K562 (cell line): ENCODE results near the gene SUCO. TPM values are rescaled to one million over a fixed set of nuclear protein-coding genes. Genes with fewer than 3 reads are reported as not detected.

Experiments used
- ATAC-seq: fragments of 200-7000 bp; cut with Tn5 transposase; 3 replicates; pipeline ENCODE4 v1.9.1; 2020; ENCODE audit warnings: moderate library complexity
- BruUV-seq: library from RNA; stranded (reverse); fragments of 400-500 nt; replicated peaks from 2 replicates; lab custom pipeline; 2021; lab: Mats Ljungman, UMichigan
- CTCF ChIA-PET: fragments of 300-600 bp; formaldehyde crosslinking; extraction: SDS; loops from one replicate; lab custom pipeline; 2021; ENCODE audit warnings: low intra/inter-chr PET ratio; lab: Yijun Ruan, JAX
- POLR2A ChIA-PET: fragments of 300-600, 350-650 bp; sonication (Branson Sonifier 250); formaldehyde crosslinking; extraction: SDS; loops from one replicate; lab custom pipeline; 2021; ENCODE audit warnings: antibody characterized with exemption, inconsistent platforms; lab: Yijun Ruan, JAX
- DNase-seq, 4 experiments: peaks; one replicate each; pipeline versions ENCODE4 v3.0.0 to v3.0.0-alpha.2; 2011 to 2018; ENCODE audit warnings: low spot score in 3 of 4, mixed read lengths in 3 of 4; ENCODE audit errors: extremely low read depth in 1 of 4
- FAIRE-seq: peaks from 2 replicates; lab custom pipeline; 2011; peaks lifted over from hg19 to GRCh38; lab: Jason Lieb, UNC
- H2AFZ ChIP-seq: 2 replicates; pipeline ENCODE4 v1.6.0; 2011; ENCODE audit warnings: low read depth, low read length, control low read depth, inconsistent platforms
- H3K27ac ChIP-seq: fragments of 200-600 bp; 3 replicates; pipeline ENCODE4 v1.8.0; 2011; ENCODE audit warnings: low read depth, mild to moderate bottlenecking, control low read depth, inconsistent platforms, low read length, moderate library complexity, mixed read lengths; ENCODE audit errors: extremely low read depth
- H3K27me3 ChIP-seq, 2 experiments: fragments of 300-600 bp in 1 of 2; 2 replicates in 1 of 2; 3 replicates in 1 of 2; pipeline versions ENCODE4 v1.6.0 to v1.8.0; 2011; ENCODE audit warnings: inconsistent platforms in 2 of 2, low read length in 2 of 2, mild to moderate bottlenecking in 1 of 2, mixed read lengths in 1 of 2, moderate library complexity in 1 of 2; ENCODE audit not compliant: control insufficient read depth in 2 of 2, insufficient read depth in 2 of 2
- H3K36me3 ChIP-seq: fragments of 300-600 bp; 3 replicates; pipeline ENCODE4 v1.8.0; 2011; ENCODE audit warnings: mild to moderate bottlenecking, low read length, inconsistent platforms; ENCODE audit not compliant: control insufficient read depth, insufficient read depth
- H3K4me1 ChIP-seq, 2 experiments: fragments of 200-600 bp in 1 of 2; replicated peaks in 1 of 2; 2 replicates in 1 of 2; 3 replicates in 1 of 2; pipeline versions ENCODE4 v1.5.1 to v1.8.0; 2011; ENCODE audit warnings: inconsistent platforms in 2 of 2, low read length in 2 of 2, mild to moderate bottlenecking in 1 of 2, mixed read lengths in 1 of 2, moderate library complexity in 1 of 2; ENCODE audit not compliant: control insufficient read depth in 2 of 2, insufficient read depth in 2 of 2
- H3K4me2 ChIP-seq: 2 replicates; pipeline ENCODE4 v1.6.1; 2011; ENCODE audit warnings: low read length, control low read depth, inconsistent platforms, mixed read lengths; ENCODE audit not compliant: insufficient read depth
- H3K4me3 ChIP-seq: fragments of 200-600 bp; sonication (generic), shearing (Covaris generic); 2 replicates; pipeline ENCODE4 v1.5.1; 2016; ENCODE audit warnings: control low read depth, inconsistent platforms
- H3K79me2 ChIP-seq: fragments of 200-600 bp; 3 replicates; pipeline ENCODE4 v1.8.0; 2011; ENCODE audit warnings: low read length, inconsistent platforms; ENCODE audit not compliant: control insufficient read depth, insufficient read depth
- H3K9ac ChIP-seq, 2 experiments: 2 replicates each; pipeline versions ENCODE4 v1.6.0 to v1.6.1; 2011; ENCODE audit warnings: low read depth in 2 of 2, low read length in 2 of 2, control low read depth in 1 of 2, inconsistent platforms in 1 of 2, mild to moderate bottlenecking in 1 of 2, mixed read lengths in 1 of 2; ENCODE audit not compliant: insufficient read depth in 1 of 2
- H3K9me1 ChIP-seq: one replicate; pipeline ENCODE4 v1.6.0; 2011; ENCODE audit warnings: inconsistent platforms, mild to moderate bottlenecking, low read length, moderate library complexity; ENCODE audit not compliant: control insufficient read depth, insufficient read depth
- H3K9me3 ChIP-seq: replicated peaks from 2 replicates; pipeline ENCODE4 v1.5.1; 2011; ENCODE audit warnings: low read depth, low read length, inconsistent platforms; ENCODE audit not compliant: control insufficient read depth, insufficient read depth
- H4K20me1 ChIP-seq: replicated peaks from 2 replicates; pipeline ENCODE4 v1.6.1; 2011; ENCODE audit warnings: low read length, inconsistent platforms, mixed read lengths; ENCODE audit not compliant: control insufficient read depth, insufficient read depth
- ARNT ChIP-seq, 2 experiments: fragments of 450-650 bp; IDR thresholded peaks; 2 replicates each; pipeline ENCODE4 v1.6.1; 2016; ENCODE audit warnings: mild to moderate bottlenecking in 1 of 2
- CBFA2T3 ChIP-seq: fragments of 450-650 bp; IDR thresholded peaks from 2 replicates; pipeline ENCODE4 v1.6.1; 2017
- CREB5 ChIP-seq: fragments of 250-450 bp; sonication (Bioruptor Pico); IDR thresholded peaks from 2 replicates; pipeline ENCODE4 v1.5.0; 2020; ENCODE audit warnings: mild to moderate bottlenecking
- DMBX1 ChIP-seq: fragments of 250-450 bp; sonication (Bioruptor Pico); IDR thresholded peaks from 2 replicates; pipeline ENCODE4 v1.8.0; 2022; ENCODE audit warnings: inconsistent platforms, mild to moderate bottlenecking, moderate library complexity, borderline replicate concordance
- ETV1 ChIP-seq: fragments of 450-650 bp; conservative IDR thresholded peaks from 2 replicates; pipeline ENCODE4 v1.6.1; 2016; ENCODE audit warnings: missing genetic modification characterization, control low read depth, low read depth, missing compliant biosample characterization
- ETV6 ChIP-seq, 3 experiments: fragments of 150-350 bp in 1 of 3; sonication (generic) in 1 of 3; formaldehyde crosslinking in 1 of 3; IDR thresholded peaks; 2 replicates each; pipeline versions ENCODE4 v1.6.1 to v1.8.0; 2014 to 2022; ENCODE audit warnings: borderline replicate concordance in 2 of 3, low read depth in 2 of 3, antibody characterized with exemption in 1 of 3, low read length in 1 of 3, mild to moderate bottlenecking in 1 of 3, missing genetic modification reagents in 1 of 3
- HDAC6 ChIP-seq: IDR thresholded peaks from 2 replicates; pipeline ENCODE4 v1.6.1; 2012; ENCODE audit warnings: low read depth, mild to moderate bottlenecking, control low read depth, inconsistent platforms, low read length, moderate library complexity
- KLF13 ChIP-seq: fragments of 450-650 bp; IDR thresholded peaks from 2 replicates; pipeline ENCODE4 v1.6.1; 2016; ENCODE audit warnings: missing genetic modification characterization, low read depth, mild to moderate bottlenecking, missing compliant biosample characterization, moderate library complexity, borderline replicate concordance
- NFE2 ChIP-seq: IDR thresholded peaks from 2 replicates; pipeline ENCODE4 v1.6.1; 2014; ENCODE audit warnings: antibody characterized with exemption, low read depth
- NR1H2 ChIP-seq: sonication (generic); formaldehyde crosslinking; IDR thresholded peaks from 2 replicates; pipeline ENCODE4 v1.4.0; 2020; ENCODE audit warnings: mild to moderate bottlenecking, missing genetic modification reagents
- ZBTB1 ChIP-seq: sonication (generic); formaldehyde crosslinking; IDR thresholded peaks from 2 replicates; pipeline ENCODE4 v1.8.1; 2023; ENCODE audit warnings: missing genetic modification reagents, low read depth, mild to moderate bottlenecking, borderline replicate concordance
- WGBS: fragments of 100-300 bp; shearing (Covaris generic); methylation state at CpG from one replicate; pipeline ENCODE4 v1.1.6; 2016; ENCODE audit warnings: low coverage, mixed read lengths; ENCODE audit not compliant: insufficient coverage; ENCODE audit errors: missing lambda C conversion rate; 5-methylcytosine and 5-hydroxymethylcytosine counted together
- in situ Hi-C: fragments of 300-500 bp; cut with MboI; formaldehyde crosslinking; loops from 4 replicates; pipeline ENCODE4 v1.15.0; 2018; ENCODE audit warnings: inconsistent platforms, mixed read lengths
- intact Hi-C: fragments of 100-400 bp; cut with micrococcal nuclease; formaldehyde crosslinking; loops from 2 replicates; pipeline ENCODE4 v1.14.2; 2022
- polyA plus RNA-seq, 8 experiments: library from polyadenylated mRNA; depleted of rRNA in 4 of 8; stranded (reverse) in 5 of 8; unstranded in 3 of 8; fragments of >200 nt; fragmentation: Nextera tagmentation in 2 of 8; fragmentation: Illumina TruSeq in 1 of 8; extraction: Ambion mirVana in 2 of 8; extraction: Trizol in 1 of 8; gene quantifications; 2 replicates each; pipeline versions ENCODE4 v1.2.1 to v1.2.3, GENCODE V29; 2011 to 2014; ENCODE audit warnings: inconsistent platforms in 1 of 8, missing spikeins in 1 of 8
- total RNA-seq, 7 experiments: library from RNA; depleted of rRNA in 6 of 7; stranded (reverse); fragments of >200 nt in 6 of 7; fragmentation: Illumina TruSeq in 2 of 7; extraction: Trizol in 2 of 7; gene quantifications; 2 replicates each; pipeline versions ENCODE4 v1.2.1 to v1.2.3, GENCODE V29; 2011 to 2021; ENCODE audit warnings: low replicate concordance in 1 of 7
- TF ChIP-seq, protein P1 (sequence below): fragments of 450-650 bp; conservative IDR thresholded peaks from 2 replicates; pipeline ENCODE4 v1.6.1; 2016; ENCODE audit warnings: missing genetic modification characterization, low read depth, mild to moderate bottlenecking, missing compliant biosample characterization, moderate library complexity

Gene SUCO
- total and polyA plus RNA-seq, 9 of the 15 experiments (the other 6 are each of a cell fraction or from before 2014, with no cell fraction given) = 2.5 to 20.6 (median 14.3) TPM

GRCh38 chr1:172646653-172647052 is 113.7 kb downstream of the SUCO start:
- Histone ChIP-seq H3K79me2 (no peaks in the 10 kb centered on the region), H4K20me1 (no peaks in the 10 kb centered on the region), H3K4me1 (peaks cover 0 to 14% of the 10 kb centered on the region in 2 experiments; a peak in 3 of 5 replicates), H3K4me3 (no peak overlapping the region), H3K27me3 (no peaks in the 10 kb centered on the region), H3K27ac (no peak overlapping the region), H3K4me2 (no peak overlapping the region), H3K9ac (no peak overlapping the region), H3K9me1 (no peaks in the 10 kb centered on the region), H2AFZ (0 out of 2 replicates have a peak overlapping the region, but pooled peaks have one; percentile 36), H3K9me3 (no peaks in the 10 kb centered on the region), H3K36me3 (no peaks in the 10 kb centered on the region)
- POLR2A ChIA-PET = interaction anchor here (0.6 kb wide), 1 partner anchor 14 kb away, joined by 3 read pairs; no protein-coding TSS in a partner anchor
- in situ Hi-C loops = no loop called here
- intact Hi-C loops = no loop called here
- FAIRE-seq (no peak), DNase-seq (no peak), ATAC-seq (no peak)
- BruUV-seq = no TSS peak
- WGBS = 18% methylated on average over 1 of the region's 1 CpG
- CTCF ChIA-PET = no interaction called here
- TF ChIP-seq ETV1 (tag) (0 out of 2 replicates have a peak, but pooled peaks have one; percentile 13), ARNT (IDR thresholded peaks at IDR 0.05) (no peak), NR1H2 (CRISPR knock-in tag) (no peak), CREB5 (CRISPR knock-in tag) (no peak), CBFA2T3 (0 out of 2 replicates have a peak, but pooled peaks have one; percentile 36), HDAC6 (no peak), NFE2 (no peak), ZBTB1 (CRISPR knock-in tag) (no peak), ETV6 (IDR thresholded peaks at IDR 0.05; ENCODE audit: borderline replicate concordance in 1 of 2, low read depth in 2 of 2, low read length in 1 of 2) (no peak), ETV6 (CRISPR knock-in tag; IDR thresholded peaks at IDR 0.05; ENCODE audit: borderline replicate concordance) (no peak), KLF13 (no peak), DMBX1 (CRISPR knock-in tag) (no peak)
- TF ChIP-seq, protein P1, sequence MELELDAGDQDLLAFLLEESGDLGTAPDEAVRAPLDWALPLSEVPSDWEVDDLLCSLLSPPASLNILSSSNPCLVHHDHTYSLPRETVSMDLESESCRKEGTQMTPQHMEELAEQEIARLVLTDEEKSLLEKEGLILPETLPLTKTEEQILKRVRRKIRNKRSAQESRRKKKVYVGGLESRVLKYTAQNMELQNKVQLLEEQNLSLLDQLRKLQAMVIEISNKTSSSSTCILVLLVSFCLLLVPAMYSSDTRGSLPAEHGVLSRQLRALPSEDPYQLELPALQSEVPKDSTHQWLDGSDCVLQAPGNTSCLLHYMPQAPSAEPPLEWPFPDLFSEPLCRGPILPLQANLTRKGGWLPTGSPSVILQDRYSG (tag) = 0 out of 2 replicates have a peak, but pooled peaks have one; percentile 22
